Activated naive CD8-positive, alpha-beta T cell treated with anti-CD3 and anti-CD28 coated beads, Interleukin-2, amount 10 ng/mL, durations not matched to agents 7 days and 5 days (primary cell): ENCODE measurements around the gene DHX58. TPM values are rescaled to one million over a fixed set of nuclear protein-coding genes. Genes with fewer than 3 reads are reported as not detected.

Experiments
- ATAC-seq: fragments of 150-1000 bp; cut with Tn5 transposase; one replicate; pipeline ENCODE4 v1.10.0; 2021; ENCODE audit warnings: low read depth, moderate library complexity
- POLR2A ChIA-PET: fragments of 350-600 bp; sonication (Branson Sonifier 250); formaldehyde crosslinking; loops from one replicate; lab custom pipeline; 2021; ENCODE audit warnings: antibody characterized with exemption; lab: Charles Lee
- DNase-seq: peaks from one replicate; pipeline ENCODE4 v3.0.0; 2021
- H3K27ac Mint-ChIP-seq: one replicate; pipeline ENCODE4 v1.8.0; 2022; ENCODE audit warnings: mild to moderate bottlenecking, mixed read lengths
- H3K27me3 Mint-ChIP-seq: one replicate; pipeline ENCODE4 v1.8.0; 2022; ENCODE audit warnings: mild to moderate bottlenecking, moderate library complexity, mixed read lengths
- H3K36me3 Mint-ChIP-seq: one replicate; pipeline ENCODE4 v1.8.0; 2021; ENCODE audit warnings: mild to moderate bottlenecking, mixed read lengths
- H3K4me1 Mint-ChIP-seq: one replicate; pipeline ENCODE4 v1.8.0; 2021; ENCODE audit warnings: mixed read lengths
- H3K4me3 Mint-ChIP-seq: one replicate; pipeline ENCODE4 v1.8.0; 2022; ENCODE audit warnings: mild to moderate bottlenecking, moderate library complexity, mixed read lengths
- H3K9me3 Mint-ChIP-seq: one replicate; pipeline ENCODE4 v1.8.0; 2021; ENCODE audit warnings: mixed read lengths
- total RNA-seq, 2 experiments: library from RNA; stranded (reverse); gene quantifications; one replicate each; pipeline ENCODE4 v1.2.3, GENCODE V29; 2021

Gene DHX58
- total RNA-seq, 2 experiments from 2014 or later = 68.7 to 77.6 TPM

DNA sequence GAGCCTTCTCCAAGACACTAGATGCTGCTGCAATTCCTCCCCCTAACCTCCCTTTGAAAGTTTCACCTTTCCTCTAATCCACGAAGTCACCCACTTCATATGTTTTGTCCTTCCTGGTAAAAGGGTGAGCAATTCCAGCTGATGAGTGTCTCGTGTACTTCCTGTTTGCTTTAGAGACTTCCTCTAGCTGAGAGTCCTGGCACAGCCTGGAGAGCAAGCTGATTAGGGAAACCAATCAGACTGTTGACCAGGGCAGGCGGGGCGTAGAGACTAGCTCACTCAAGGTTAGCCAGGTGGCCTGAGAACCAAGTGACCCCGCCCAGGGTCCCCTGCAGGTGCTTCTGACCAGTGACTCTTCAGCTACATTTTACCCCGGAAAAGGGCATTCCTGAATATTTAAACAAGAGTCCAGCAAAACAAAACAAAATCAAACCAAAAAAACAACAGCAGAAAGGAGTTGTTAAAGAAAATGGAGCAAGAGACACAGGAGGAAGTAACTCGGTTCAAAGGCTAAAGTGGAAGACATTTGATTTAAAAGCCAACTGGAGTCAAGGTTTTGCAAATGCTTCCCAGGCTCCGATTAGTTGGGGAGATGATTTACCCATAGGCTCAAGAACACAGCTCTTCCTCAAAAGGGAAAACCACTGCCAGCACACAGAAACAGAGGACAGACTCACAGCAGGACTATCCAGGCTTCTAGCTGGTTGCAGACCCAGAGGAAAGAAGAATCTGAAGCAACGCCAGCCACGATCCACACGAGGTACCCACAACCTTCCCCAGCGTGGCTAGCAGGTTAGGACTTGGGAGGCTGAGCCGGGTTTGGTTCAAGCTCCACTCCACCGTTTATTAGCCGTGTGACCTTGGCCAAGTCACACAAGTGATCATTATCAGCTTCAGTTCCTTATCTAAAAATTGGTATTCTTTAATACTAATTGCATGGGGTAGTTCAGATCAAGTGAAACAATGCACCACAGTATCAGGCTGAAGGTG, 23.4 kb upstream of the DHX58 start:
- POLR2A ChIA-PET = interaction anchor here (0.8 to 4.0 kb wide), 3 partner anchors 15 to 45 kb away, joined by 3 to 14 read pairs (median 3); partner anchors contain the start of genes KAT2A and KCNH4
- Mint-ChIP-seq H3K4me1 (peaks cover 39% of the 10 kb centered on the region), H3K4me3 (no peak overlapping the region), H3K36me3 (peaks cover 21% of the 10 kb centered on the region), H3K27ac (peak overlapping the region; percentile 61), H3K9me3 (no peaks in the 10 kb centered on the region), H3K27me3 (no peaks in the 10 kb centered on the region)
- DNase-seq = no peak
- ATAC-seq = no peak

DNA sequence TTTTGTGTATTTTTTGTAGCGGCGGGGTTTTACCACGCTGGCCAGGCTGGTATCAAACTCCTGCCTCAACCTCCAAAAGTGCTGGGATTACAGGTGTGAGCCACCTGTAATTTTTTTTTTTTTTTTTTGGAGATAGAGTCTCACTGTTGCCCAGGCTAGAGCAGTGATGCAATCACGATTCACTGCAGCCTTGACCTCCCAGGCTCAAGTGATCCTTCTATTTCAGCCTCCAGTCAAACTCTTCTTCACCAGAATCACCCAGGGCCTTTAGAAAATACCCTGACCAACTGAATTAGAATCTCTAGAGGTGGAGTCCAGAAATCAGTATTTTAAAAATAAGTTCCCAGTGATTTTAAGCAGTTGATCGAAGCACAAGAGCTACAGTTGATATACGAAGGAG, 22.6 kb upstream of the DHX58 start:
- DNase-seq (no peak), ATAC-seq (no peak)
- POLR2A ChIA-PET = interaction anchor here (4.0 kb wide), 1 partner anchor 14 kb away, joined by 14 read pairs; the partner anchor contains the start of gene KAT2A
- Mint-ChIP-seq H3K36me3 (peaks cover 22% of the 10 kb centered on the region), H3K4me3 (no peak overlapping the region), H3K9me3 (no peaks in the 10 kb centered on the region), H3K4me1 (peaks cover 37% of the 10 kb centered on the region), H3K27me3 (no peaks in the 10 kb centered on the region), H3K27ac (peak overlapping the region; percentile 61)

GRCh38 chr17:42133461-42134041, 21.0 kb upstream of the DHX58 start:
- Mint-ChIP-seq H3K36me3 (peaks cover 24% of the 10 kb centered on the region), H3K4me1 (peaks cover 40% of the 10 kb centered on the region), H3K9me3 (no peaks in the 10 kb centered on the region), H3K27me3 (no peaks in the 10 kb centered on the region), H3K4me3 (no peak overlapping the region), H3K27ac (peak overlapping the region; percentile 60)
- DNase-seq (no peak), ATAC-seq (peak; percentile 51)
- POLR2A ChIA-PET = interaction anchor here (1.3 to 4.0 kb wide), 3 partner anchors 13 to 21 kb away, joined by 4 to 14 read pairs (median 8); partner anchors contain the start of genes DHX58 and KAT2A

DNA sequence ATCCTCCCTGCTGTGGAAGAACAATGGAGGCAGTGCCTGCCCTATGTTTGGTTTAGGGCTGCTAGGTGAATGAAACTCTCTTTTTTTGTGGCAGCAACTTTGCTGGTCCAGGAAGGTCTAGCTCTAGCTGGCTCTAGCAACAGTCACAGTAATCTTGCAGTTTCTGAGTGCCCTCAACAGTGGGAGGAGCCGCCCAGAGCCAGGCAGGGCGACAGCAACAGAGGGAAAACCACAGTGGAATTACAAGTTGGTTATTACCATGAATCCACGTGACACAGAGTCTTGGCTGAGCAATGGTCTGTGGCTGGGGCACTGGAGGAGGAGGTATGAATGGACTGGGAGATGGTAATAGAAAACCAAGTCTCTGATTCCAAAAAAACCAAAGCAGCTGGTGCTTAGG, 20.4 kb upstream of the DHX58 start:
- no peak overlapping the region for H3K4me3 Mint-ChIP-seq
- H3K4me1 Mint-ChIP-seq = peaks cover 42% of the 10 kb centered on the region
- H3K36me3 Mint-ChIP-seq = peaks cover 29% of the 10 kb centered on the region
- H3K27ac Mint-ChIP-seq = peak overlapping the region; percentile 60
- peak; percentile 59 for ATAC-seq
- H3K27me3 Mint-ChIP-seq = no peaks in the 10 kb centered on the region
- H3K9me3 Mint-ChIP-seq = no peaks in the 10 kb centered on the region
- POLR2A ChIA-PET = interaction anchor here (1.3 to 4.0 kb wide), 3 partner anchors 12 to 21 kb away, joined by 4 to 14 read pairs (median 8); partner anchors contain the start of genes DHX58 and KAT2A
- DNase-seq = no peak

DNA sequence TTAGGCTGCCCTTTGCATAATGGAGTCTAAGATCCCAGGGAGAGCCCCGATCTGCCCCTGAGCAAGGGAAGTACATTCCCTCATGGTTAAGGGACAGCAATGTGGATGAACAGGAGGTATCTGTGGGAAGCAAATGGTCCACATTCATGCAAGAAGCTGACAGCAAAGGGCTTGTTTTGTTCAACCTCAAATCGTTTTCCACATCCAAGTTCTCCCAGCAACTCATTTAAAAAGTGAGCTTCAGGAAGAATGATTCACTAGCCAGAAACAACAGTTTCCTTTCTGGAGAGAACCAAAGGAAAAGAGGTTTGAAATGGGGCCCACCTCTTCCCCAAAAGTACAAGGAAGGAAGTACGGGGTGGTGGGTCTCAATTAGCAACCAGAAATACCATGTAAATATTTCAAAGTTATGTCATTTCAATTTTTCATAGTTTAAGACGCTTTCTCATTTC, 19.5 kb upstream of the DHX58 start:
- DNase-seq = no peak
- Mint-ChIP-seq H3K36me3 (peaks cover 30% of the 10 kb centered on the region), H3K27me3 (no peaks in the 10 kb centered on the region), H3K27ac (no peak overlapping the region), H3K9me3 (no peaks in the 10 kb centered on the region), H3K4me1 (peaks cover 42% of the 10 kb centered on the region), H3K4me3 (no peak overlapping the region)
- no peak for ATAC-seq
- POLR2A ChIA-PET = interaction anchor here (2.5 to 4.0 kb wide), 2 partner anchors 11 to 19 kb away, joined by 8 to 14 read pairs; partner anchors contain the start of genes DHX58 and KAT2A

DNA sequence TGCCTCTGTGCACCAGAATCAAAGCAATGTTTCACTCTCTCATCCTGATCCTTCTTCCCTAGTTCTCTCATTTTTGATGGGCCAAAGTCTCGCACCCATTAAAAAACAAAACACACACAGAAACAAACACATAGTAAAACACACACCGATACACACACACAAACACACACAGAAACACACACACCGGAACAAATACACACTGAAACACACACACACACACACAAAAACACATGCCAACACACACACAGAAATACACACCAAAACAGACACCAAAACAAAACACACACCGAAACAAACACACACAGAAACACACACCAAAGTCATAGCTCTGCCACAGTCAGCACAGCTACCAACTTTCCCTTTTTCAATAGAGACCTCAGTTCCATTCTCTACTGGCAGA, 18.7 kb upstream of the DHX58 start:
- no peak overlapping the region for H3K4me3 Mint-ChIP-seq
- DNase-seq = no peak
- POLR2A ChIA-PET = interaction anchor here (0.8 kb wide), 1 partner anchor 10 kb away, joined by 3 read pairs; no protein-coding TSS in a partner anchor
- no peaks in the 10 kb centered on the region for H3K9me3 Mint-ChIP-seq
- H3K36me3 Mint-ChIP-seq = peaks cover 29% of the 10 kb centered on the region
- no peak for ATAC-seq
- H3K4me1 Mint-ChIP-seq = peaks cover 40% of the 10 kb centered on the region
- H3K27me3 Mint-ChIP-seq = no peaks in the 10 kb centered on the region
- peak overlapping the region; percentile 82 for H3K27ac Mint-ChIP-seq

DNA sequence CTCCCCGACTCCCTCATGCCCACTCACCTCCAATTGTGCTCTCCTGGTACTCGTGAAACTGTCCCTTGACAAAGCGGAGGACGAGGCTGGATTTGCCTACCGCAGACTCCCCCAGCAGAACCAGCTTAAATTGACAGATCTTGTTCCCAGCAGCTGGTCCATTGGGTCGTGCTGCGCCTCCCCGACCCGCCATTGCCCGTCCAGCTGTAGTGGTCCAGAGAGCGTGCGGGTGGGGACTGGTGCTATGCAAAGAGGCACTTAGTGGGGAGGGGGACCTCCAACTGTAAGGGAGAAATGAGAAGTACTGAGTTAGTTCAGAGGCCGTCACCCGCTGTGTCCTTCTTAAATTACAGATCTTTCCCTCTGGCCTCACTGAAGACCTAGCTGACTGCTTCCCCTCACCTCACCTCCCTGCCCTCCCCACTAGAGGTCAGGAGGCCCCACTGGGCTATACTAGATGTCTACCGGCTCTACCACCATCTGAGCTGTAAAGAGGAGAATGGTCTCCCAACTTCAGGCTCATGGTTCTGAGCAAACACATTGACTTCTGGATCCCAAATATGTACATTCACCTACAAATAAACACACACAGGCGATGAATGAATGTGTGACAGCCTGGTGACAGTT, 17.9 kb upstream of the DHX58 start:
- Mint-ChIP-seq H3K36me3 (peaks cover 28% of the 10 kb centered on the region), H3K27me3 (no peaks in the 10 kb centered on the region), H3K4me1 (peaks cover 32% of the 10 kb centered on the region), H3K9me3 (no peaks in the 10 kb centered on the region), H3K4me3 (no peak overlapping the region), H3K27ac (peak overlapping the region; percentile 56)
- POLR2A ChIA-PET = interaction anchor here (0.8 kb wide), 1 partner anchor 9 kb away, joined by 3 read pairs; no protein-coding TSS in a partner anchor
- no peak for DNase-seq
- no peak for ATAC-seq

DNA sequence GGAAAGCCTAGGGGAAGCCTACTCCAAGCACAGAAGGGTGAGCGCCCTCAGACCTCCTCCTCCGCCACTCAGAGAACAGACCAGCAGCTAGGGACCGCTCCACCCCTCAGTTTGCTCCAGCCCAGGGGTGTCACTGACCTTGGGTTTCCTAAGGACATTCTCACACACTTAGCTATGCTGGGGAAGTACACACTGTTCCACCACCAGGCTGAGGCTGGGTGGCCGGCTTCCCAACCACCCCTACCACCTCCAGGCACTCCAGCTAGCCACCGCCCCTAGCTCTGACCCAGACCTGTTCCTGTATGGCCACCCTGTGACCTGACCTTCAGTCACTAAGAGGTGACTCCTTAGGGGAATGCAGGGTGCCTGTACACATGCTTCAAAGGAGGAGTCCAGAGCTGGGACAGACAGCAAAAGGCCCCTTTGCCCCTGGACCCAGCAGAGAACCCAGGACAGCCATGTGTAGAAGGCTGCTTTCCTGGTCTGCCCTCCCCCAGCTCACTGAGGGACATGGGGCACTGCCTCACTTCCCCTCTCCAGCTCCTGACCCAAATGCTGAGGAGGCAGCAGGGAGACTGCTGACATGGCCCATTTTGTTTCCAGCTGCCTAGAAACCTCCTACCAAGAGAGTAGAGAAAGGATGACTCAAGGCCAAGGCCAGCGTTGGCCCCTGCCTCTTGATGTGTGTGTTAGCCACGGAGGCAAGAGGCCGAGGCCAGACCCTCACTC, 16.8 kb upstream of the DHX58 start:
- H3K4me1 Mint-ChIP-seq = peaks cover 30% of the 10 kb centered on the region
- no peak overlapping the region for H3K4me3 Mint-ChIP-seq
- H3K9me3 Mint-ChIP-seq = no peaks in the 10 kb centered on the region
- DNase-seq (no peak), ATAC-seq (no peak)
- H3K27ac Mint-ChIP-seq = no peak overlapping the region
- no peaks in the 10 kb centered on the region for H3K27me3 Mint-ChIP-seq
- H3K36me3 Mint-ChIP-seq = peaks cover 29% of the 10 kb centered on the region
- POLR2A ChIA-PET = no interaction called here

DNA sequence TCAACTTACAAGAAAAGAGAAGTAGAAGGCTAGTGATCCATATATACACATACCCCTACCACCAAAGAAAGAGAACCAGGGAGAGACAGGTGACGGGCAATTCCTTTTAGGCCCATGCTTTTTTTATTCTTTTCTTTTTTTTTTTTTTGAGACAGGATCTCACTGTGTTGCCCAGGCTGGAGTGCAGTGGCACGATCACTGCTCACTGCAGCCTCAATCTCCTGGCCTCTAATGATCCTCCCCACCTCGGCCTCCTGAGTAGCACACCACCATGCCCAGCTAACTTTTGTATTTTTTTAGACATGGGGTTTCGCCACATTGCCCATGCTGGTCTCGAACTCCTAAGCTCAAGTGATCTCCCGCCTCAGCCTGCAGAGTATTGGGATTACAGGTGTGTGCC, 14.9 kb upstream of the DHX58 start:
- H3K27ac Mint-ChIP-seq = no peak overlapping the region
- H3K4me3 Mint-ChIP-seq = no peak overlapping the region
- POLR2A ChIA-PET = no interaction called here

GRCh38 chr17:42126836-42127235, 14.3 kb upstream of the DHX58 start:
- Mint-ChIP-seq H3K4me3 (no peak overlapping the region), H3K36me3 (peaks cover 24% of the 10 kb centered on the region), H3K4me1 (peaks cover 11% of the 10 kb centered on the region), H3K9me3 (no peaks in the 10 kb centered on the region), H3K27me3 (no peaks in the 10 kb centered on the region), H3K27ac (no peak overlapping the region)
- POLR2A ChIA-PET = no interaction called here
- ATAC-seq (no peak), DNase-seq (no peak)

More for the DNA sequence above, 14.9 kb upstream of the DHX58 start:
- peaks cover 15% of the 10 kb centered on the region for H3K4me1 Mint-ChIP-seq
- H3K36me3 Mint-ChIP-seq = peaks cover 24% of the 10 kb centered on the region
- no peak for ATAC-seq
- no peaks in the 10 kb centered on the region for H3K27me3 Mint-ChIP-seq
- DNase-seq = no peak
- H3K9me3 Mint-ChIP-seq = no peaks in the 10 kb centered on the region

GRCh38 chr17:42125565-42125964, 13.1 kb upstream of the DHX58 start:
- Mint-ChIP-seq H3K27ac (no peak overlapping the region), H3K9me3 (no peaks in the 10 kb centered on the region), H3K4me3 (no peak overlapping the region), H3K27me3 (no peaks in the 10 kb centered on the region), H3K4me1 (peaks cover 8% of the 10 kb centered on the region), H3K36me3 (peaks cover 21% of the 10 kb centered on the region)
- ATAC-seq (no peak), DNase-seq (no peak)
- POLR2A ChIA-PET = no interaction called here

DNA sequence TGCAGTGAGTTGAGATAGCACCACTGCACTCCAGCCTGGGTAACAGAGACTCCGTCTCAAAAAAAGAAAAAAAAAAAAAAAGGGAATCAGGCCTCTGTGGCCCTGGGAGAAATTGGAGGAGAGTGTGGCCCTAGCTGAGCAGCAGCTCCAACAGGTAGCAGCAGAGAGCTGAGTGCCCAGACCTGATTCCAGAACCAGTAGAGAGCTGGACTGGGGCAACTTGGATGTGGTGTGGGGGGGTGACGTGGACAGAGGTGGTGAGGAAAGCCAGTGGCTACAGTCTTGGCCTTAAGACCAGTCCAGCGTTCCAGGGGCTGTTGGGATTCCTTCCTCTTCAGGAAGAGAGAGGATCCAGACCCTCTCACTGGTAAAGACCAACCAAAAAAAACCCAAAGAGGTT, 11.7 kb upstream of the DHX58 start:
- DNase-seq = no peak
- Mint-ChIP-seq H3K36me3 (peaks cover 16% of the 10 kb centered on the region), H3K4me1 (peaks cover 13% of the 10 kb centered on the region), H3K27ac (no peak overlapping the region), H3K27me3 (no peaks in the 10 kb centered on the region), H3K9me3 (no peaks in the 10 kb centered on the region), H3K4me3 (no peak overlapping the region)
- no peak for ATAC-seq
- POLR2A ChIA-PET = interaction anchor here (1.2 kb wide), 1 partner anchor 104 kb away, joined by 4 read pairs; the partner anchor contains the start of gene NKIRAS2
